ENCODE results near the gene ADPRHL1. TPM values are rescaled to one million over a fixed set of nuclear protein-coding genes. Genes with fewer than 3 reads are reported as not detected.

ADPRHL1 gene
- total and polyA plus RNA-seq, 2 donors (not counting 1 experiment from before 2014, with no cell fraction given) = 0.28 to 1.3 TPM

DNA sequence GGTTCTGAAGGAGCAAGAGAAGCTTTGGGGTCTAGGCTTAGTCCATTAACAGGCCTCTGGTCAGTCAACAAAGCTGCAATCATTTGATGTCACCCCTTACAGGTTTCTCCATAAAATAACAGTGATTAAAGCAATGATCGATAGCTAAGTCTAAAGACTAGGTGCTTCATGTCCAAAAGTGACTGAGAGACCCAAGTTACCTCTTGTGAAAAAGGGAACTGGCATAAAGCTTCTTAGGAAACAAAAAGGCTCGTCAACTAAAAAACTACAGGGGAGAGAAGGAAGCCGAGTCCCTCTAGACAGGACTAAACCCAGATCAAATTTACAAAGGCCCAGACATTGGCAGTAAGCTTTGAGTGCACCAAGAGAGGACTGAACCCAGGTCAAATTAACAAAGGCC, 35.0 kb upstream of the ADPRHL1 start:
- Histone ChIP-seq H3K4me3 (ENCODE audit: control extremely low read depth in 1 of 5, extremely low read depth in 1 of 5, insufficient read depth in 1 of 5, low read depth in 2 of 5, low read length in 4 of 5) (no peak overlapping the region), H3K79me2 (ENCODE audit: control insufficient read depth, insufficient read depth, low read length) (peaks cover 80% of the 10 kb centered on the region)

DNA sequence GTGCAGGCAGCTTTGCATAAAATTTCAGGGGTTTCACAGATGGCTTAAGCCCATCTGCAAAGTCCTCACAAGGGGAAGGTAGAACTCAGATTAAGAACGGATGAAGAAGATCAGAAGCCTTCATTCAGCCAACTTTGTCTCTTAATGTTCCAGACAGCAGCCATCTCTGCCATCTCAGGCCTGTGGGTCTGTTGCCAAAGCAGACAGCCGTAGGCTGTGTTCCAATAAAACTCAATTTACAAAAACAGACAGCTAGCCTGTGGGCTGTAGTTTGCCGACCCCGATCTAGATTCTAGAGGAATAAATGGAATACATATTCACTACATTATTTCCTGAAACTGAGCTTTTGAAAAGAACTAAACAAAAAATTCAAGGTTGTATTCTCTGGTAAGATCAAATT, 33.4 kb upstream of the ADPRHL1 start:
- POLR2A ChIA-PET = no interaction called here
- peaks cover 87% of the 10 kb centered on the region for H3K79me2 ChIP-seq (ENCODE audit: control insufficient read depth, insufficient read depth, low read length)
- no peak for TF ChIP-seq CTCF (IDR thresholded peaks at IDR 0.05)
- no peak for TF ChIP-seq EZH2 (IDR thresholded peaks at IDR 0.05; ENCODE audit: borderline replicate concordance, insufficient read depth, low read depth, low read length, poor library complexity, severe bottlenecking)
- Mint-ChIP-seq H3K4me1 (peaks cover 30% of the 10 kb centered on the region), H3K4me3 (no peak overlapping the region), H3K27ac (no peak overlapping the region), H3K27me3 (no peaks in the 10 kb centered on the region), H3K9me3 (ENCODE audit: insufficient read depth) (no peaks in the 10 kb centered on the region)
- no peaks in the 10 kb centered on the region for H3K9me3 ChIP-seq (ENCODE audit: control extremely low read depth in 1 of 3, control insufficient read depth in 2 of 3, insufficient read depth in 1 of 3, low read length in 2 of 3)
- intact Hi-C loops (cut with micrococcal nuclease) = no loop called here
- ATAC-seq (ENCODE audit: low read depth) = no peak
- H3K4me2 ChIP-seq (replicated peaks; ENCODE audit: low read depth, low read length, poor library complexity, severe bottlenecking) = no peak overlapping the region
- peaks cover 45% of the 10 kb centered on the region for H4K20me1 ChIP-seq (ENCODE audit: control insufficient read depth, insufficient read depth, low read length, poor library complexity, severe bottlenecking)
- no peak for DNase-seq
- 40% methylated on average over 1 of the region's 4 CpGs for WGBS (ENCODE audit: insufficient coverage)
- no peak overlapping the region for H3K27ac ChIP-seq (ENCODE audit: low read length in 2 of 2)
- no peak overlapping the region for H2AFZ ChIP-seq (ENCODE audit: insufficient read depth, low read depth, low read length, poor library complexity, severe bottlenecking)
- peaks cover 15 to 16% of the 10 kb centered on the region in 2 donors for H3K4me1 ChIP-seq (ENCODE audit: control insufficient read depth in 2 of 2, insufficient read depth in 2 of 2, low read length in 2 of 2)
- CTCF ChIA-PET = no interaction called here
- peaks cover 0 to 8% of the 10 kb centered on the region in 2 experiments for H3K36me3 ChIP-seq (replicated peaks in 1 of 2; ENCODE audit: control extremely low read depth in 1 of 2, control insufficient read depth in 1 of 2, extremely low read depth in 1 of 2, insufficient read depth in 2 of 2, low read length in 1 of 2)
- H3K9ac ChIP-seq (ENCODE audit: low read length) = no peak overlapping the region
- H3K4me3 ChIP-seq (ENCODE audit: control extremely low read depth in 1 of 5, extremely low read depth in 1 of 5, insufficient read depth in 1 of 5, low read depth in 2 of 5, low read length in 4 of 5) = no peak overlapping the region
- no peaks in the 10 kb centered on the region for H3K27me3 ChIP-seq (replicated peaks in 1 of 4; ENCODE audit: control extremely low read depth in 1 of 4, control insufficient read depth in 3 of 4, insufficient read depth in 4 of 4, low read length in 3 of 4)

More for the DNA sequence above, 35.0 kb upstream of the ADPRHL1 start:
- ChIA-PET CTCF (no interaction called here), POLR2A (interaction anchor here (0.6 kb wide), 1 partner anchor 71 kb away, joined by 6 read pairs; no protein-coding TSS in a partner anchor)
- H2AFZ ChIP-seq (ENCODE audit: insufficient read depth, low read depth, low read length, poor library complexity, severe bottlenecking) = no peak overlapping the region
- no peaks in the 10 kb centered on the region for H3K9me3 ChIP-seq (ENCODE audit: control extremely low read depth in 1 of 3, control insufficient read depth in 2 of 3, insufficient read depth in 1 of 3, low read length in 2 of 3)
- no peak overlapping the region for H3K9ac ChIP-seq (ENCODE audit: low read length)
- no peaks in the 10 kb centered on the region for H3K27me3 ChIP-seq (replicated peaks in 1 of 4; ENCODE audit: control extremely low read depth in 1 of 4, control insufficient read depth in 3 of 4, insufficient read depth in 4 of 4, low read length in 3 of 4)
- no peaks in the 10 kb centered on the region for H3K9me3 Mint-ChIP-seq (ENCODE audit: insufficient read depth)
- H3K4me1 Mint-ChIP-seq = peaks cover 42% of the 10 kb centered on the region
- no peak overlapping the region for H3K27ac Mint-ChIP-seq
- peaks cover 0 to 7% of the 10 kb centered on the region in 2 experiments for H3K36me3 ChIP-seq (replicated peaks in 1 of 2; ENCODE audit: control extremely low read depth in 1 of 2, control insufficient read depth in 1 of 2, extremely low read depth in 1 of 2, insufficient read depth in 2 of 2, low read length in 1 of 2)
- peaks cover 40% of the 10 kb centered on the region for H4K20me1 ChIP-seq (ENCODE audit: control insufficient read depth, insufficient read depth, low read length, poor library complexity, severe bottlenecking)
- H3K4me2 ChIP-seq (replicated peaks; ENCODE audit: low read depth, low read length, poor library complexity, severe bottlenecking) = no peak overlapping the region
- H3K27me3 Mint-ChIP-seq = no peaks in the 10 kb centered on the region
- no CpG with 5 or more reads among the region's 3 CpGs for WGBS (ENCODE audit: insufficient coverage)
- ATAC-seq (ENCODE audit: low read depth) (no peak), DNase-seq (no peak)
- peak overlapping the region; percentile 5 for H3K4me3 Mint-ChIP-seq
- intact Hi-C loops (cut with micrococcal nuclease) = no loop called here
- H3K4me1 ChIP-seq (ENCODE audit: control insufficient read depth in 2 of 2, insufficient read depth in 2 of 2, low read length in 2 of 2) = peaks cover 21 to 24% of the 10 kb centered on the region in 2 donors
- TF ChIP-seq CTCF (IDR thresholded peaks at IDR 0.05) = no peak
- TF ChIP-seq EZH2 (IDR thresholded peaks at IDR 0.05; ENCODE audit: borderline replicate concordance, insufficient read depth, low read depth, low read length, poor library complexity, severe bottlenecking) = no peak
- no peak overlapping the region for H3K27ac ChIP-seq (ENCODE audit: low read length in 2 of 2)
